Endothelial cell of umbilical vein (primary cell): ENCODE measurements around the gene EP300. TPM values are rescaled to one million over a fixed set of nuclear protein-coding genes. Genes with fewer than 3 reads are reported as not detected.

Experiments used
- BruUV-seq: library from RNA; stranded (reverse); fragments of 400-500 nt; replicated peaks from 2 replicates; lab custom pipeline; 2021; lab: Mats Ljungman, UMichigan
- CTCF ChIA-PET: fragments of 300-600, 350-600 bp; sonication (Branson Sonifier 250); formaldehyde crosslinking; loops from one replicate; lab custom pipeline; 2021; ENCODE audit warnings: antibody characterized with exemption, inconsistent platforms; lab: Charles Lee
- POLR2A ChIA-PET: fragments of 300-600, 350-600 bp; sonication (Branson Sonifier 250); formaldehyde crosslinking; loops from one replicate; lab custom pipeline; 2021; ENCODE audit warnings: antibody characterized with exemption, inconsistent platforms; lab: Charles Lee
- DNase-seq: peaks from one replicate; pipeline ENCODE4 v3.0.0-alpha.2; 2011; ENCODE audit warnings: low read depth, low spot score
- FAIRE-seq: peaks from 2 replicates; lab custom pipeline; 2011; peaks lifted over from hg19 to GRCh38; lab: Jason Lieb, UNC
- H2AFZ ChIP-seq: 2 replicates; pipeline ENCODE4 v1.6.0; 2012; ENCODE audit warnings: low read depth, low read length, control low read depth, inconsistent platforms
- H3K27ac ChIP-seq: 2 replicates; pipeline ENCODE4 v1.5.1; 2011; ENCODE audit warnings: low read depth, mild to moderate bottlenecking, control low read depth, low read length, moderate library complexity; ENCODE audit not compliant: insufficient read depth
- H3K27me3 ChIP-seq, 2 experiments: 2 replicates each; pipeline versions ENCODE4 v1.6.0 to v1.6.1; 2011; ENCODE audit warnings: low read length in 2 of 2, mixed read lengths in 1 of 2; ENCODE audit not compliant: control insufficient read depth in 2 of 2, insufficient read depth in 2 of 2
- H3K36me3 ChIP-seq, 2 experiments: 2 replicates in 1 of 2; 3 replicates in 1 of 2; pipeline ENCODE4 v1.5.1; 2011; ENCODE audit warnings: low read length in 2 of 2, mild to moderate bottlenecking in 1 of 2, moderate library complexity in 1 of 2; ENCODE audit not compliant: control insufficient read depth in 2 of 2, insufficient read depth in 2 of 2; ENCODE audit errors: extremely low read depth in 1 of 2
- H3K4me1 ChIP-seq: 3 replicates; pipeline ENCODE4 v1.5.1; 2011; ENCODE audit warnings: mild to moderate bottlenecking, low read length; ENCODE audit not compliant: control insufficient read depth, insufficient read depth; ENCODE audit errors: extremely low read depth
- H3K4me2 ChIP-seq: 2 replicates; pipeline ENCODE4 v1.6.1; 2011; ENCODE audit warnings: low read length, control low read depth, mixed read lengths; ENCODE audit not compliant: insufficient read depth
- H3K4me3 ChIP-seq, 3 experiments: fragments of 200-600 bp in 1 of 3; sonication (generic), shearing (Covaris generic) in 1 of 3; replicated peaks in 1 of 3; 2 replicates each; pipeline ENCODE4 v1.5.1; 2011 to 2016; ENCODE audit warnings: control low read depth in 3 of 3, low read length in 3 of 3, mild to moderate bottlenecking in 2 of 3, inconsistent platforms in 1 of 3, low read depth in 1 of 3, moderate library complexity in 1 of 3; ENCODE audit not compliant: insufficient read depth in 1 of 3
- H3K79me2 ChIP-seq: 2 replicates; pipeline ENCODE4 v1.6.0; 2012; ENCODE audit warnings: low read length, inconsistent platforms; ENCODE audit not compliant: control insufficient read depth, insufficient read depth
- H3K9ac ChIP-seq: replicated peaks from 2 replicates; pipeline ENCODE3; 2011; ENCODE audit warnings: low read length, control low read depth; ENCODE audit not compliant: insufficient read depth; ENCODE audit errors: extremely low read depth
- H3K9me1 ChIP-seq: replicated peaks from 3 replicates; pipeline ENCODE4 v1.6.0; 2011; ENCODE audit warnings: mild to moderate bottlenecking, low read length; ENCODE audit not compliant: control insufficient read depth, insufficient read depth; ENCODE audit errors: extremely low read depth
- H3K9me3 ChIP-seq: replicated peaks from 2 replicates; pipeline ENCODE4 v1.5.1; 2012; ENCODE audit warnings: low read length, inconsistent platforms; ENCODE audit not compliant: control insufficient read depth, insufficient read depth
- H4K20me1 ChIP-seq: replicated peaks from 2 replicates; pipeline ENCODE3; 2011; ENCODE audit warnings: mild to moderate bottlenecking, low read length; ENCODE audit not compliant: control insufficient read depth, insufficient read depth; ENCODE audit errors: extremely low read depth
- CTCF ChIP-seq, 2 donors: IDR thresholded peaks; 1 replicate in 1 of 2; 2 replicates in 1 of 2; pipeline ENCODE4 v1.5.1; 2011; ENCODE audit warnings: low read length in 2 of 2, mild to moderate bottlenecking in 2 of 2, moderate library complexity in 2 of 2, control low read depth in 1 of 2, inconsistent platforms in 1 of 2, low read depth in 1 of 2; ENCODE audit not compliant: insufficient read depth in 1 of 2; ENCODE audit errors: extremely low read depth in 1 of 2
- EZH2 ChIP-seq: IDR thresholded peaks from 2 replicates; pipeline ENCODE4 v1.6.1; 2012; ENCODE audit warnings: borderline replicate concordance, low read depth, mild to moderate bottlenecking, moderate library complexity, low read length, inconsistent platforms; ENCODE audit not compliant: severe bottlenecking
- FOS ChIP-seq: IDR thresholded peaks from 2 replicates; pipeline ENCODE4 v1.6.1; 2011; ENCODE audit warnings: mild to moderate bottlenecking, low read length, moderate library complexity, borderline replicate concordance; ENCODE audit not compliant: insufficient read depth
- GATA2 ChIP-seq: IDR thresholded peaks from 2 replicates; pipeline ENCODE4 v1.7.0; 2011; ENCODE audit warnings: low read depth, mild to moderate bottlenecking, moderate library complexity, mixed read lengths, low read length; ENCODE audit not compliant: insufficient read length, insufficient read depth
- JUN ChIP-seq: IDR thresholded peaks from 2 replicates; pipeline ENCODE4 v1.6.1; 2011; ENCODE audit warnings: borderline replicate concordance, low read depth; ENCODE audit not compliant: insufficient read length, insufficient read depth
- MAX ChIP-seq: IDR thresholded peaks from 2 replicates; pipeline ENCODE4 v1.6.1; 2011; ENCODE audit not compliant: insufficient read depth, insufficient read length
- MYC ChIP-seq: IDR thresholded peaks from one replicate; pipeline ENCODE4 v1.6.1; 2011; ENCODE audit warnings: mild to moderate bottlenecking, low read depth, low read length
- POLR2A ChIP-seq: IDR thresholded peaks from 2 replicates; pipeline ENCODE4 v1.6.1; 2012; ENCODE audit warnings: low read depth, mild to moderate bottlenecking, control low read depth, low read length
- POLR2AphosphoS5 ChIP-seq: IDR thresholded peaks from 2 replicates; pipeline ENCODE4 v1.6.1; 2012; ENCODE audit warnings: low read depth, mild to moderate bottlenecking, control low read depth, low read length, moderate library complexity; ENCODE audit not compliant: insufficient read depth
- dilution Hi-C: fragments of 300-500 bp; cut with MboI; formaldehyde crosslinking; loops from one replicate; pipeline ENCODE4 v1.15.0; 2019; ENCODE audit warnings: low sequenced_read_pairs; ENCODE audit not compliant: extremely low pct_ligation_motif_present
- intact Hi-C: fragments of 100-400 bp; cut with micrococcal nuclease; formaldehyde crosslinking; loops from one replicate; pipeline ENCODE4 v1.10.0; 2022
- polyA plus RNA-seq, 4 experiments: library from polyadenylated mRNA; depleted of rRNA in 3 of 4; stranded (reverse) in 3 of 4; unstranded in 1 of 4; fragments of >200 nt; gene quantifications; 2 replicates each; pipeline versions ENCODE4 v1.2.1 to v1.2.3, GENCODE V29; 2011 to 2012; ENCODE audit warnings: missing spikeins in 1 of 4
- total RNA-seq: library from RNA; stranded (reverse); gene quantifications from 2 replicates; pipeline ENCODE4 v1.2.3, GENCODE V29; 2021

The EP300 gene
- total and polyA plus RNA-seq, 2 donors (not counting 3 experiments of a cell fraction or from before 2014, with no cell fraction given), result 24.4 to 63.0 TPM

- H3K4me3 ChIP-seq, result no peak overlapping the region
- no peaks in the 10 kb centered on the region for H3K27me3 ChIP-seq
- DNase-seq (no peak), FAIRE-seq (no peak)
- peaks cover 20% of the 10 kb centered on the region for H3K4me1 ChIP-seq
- intact Hi-C loops, result no loop called here
- no peak overlapping the region for H3K4me2 ChIP-seq
- no peaks in the 10 kb centered on the region for H4K20me1 ChIP-seq
- dilution Hi-C loops, result no loop called here
- no peak for TF ChIP-seq EZH2
- TF ChIP-seq MYC, result no peak
- TF ChIP-seq GATA2, result no peak
- TF ChIP-seq POLR2A, result no peak
- TF ChIP-seq CTCF (IDR thresholded peaks at IDR 0.05; ENCODE audit: extremely low read depth in 1 of 2, insufficient read depth in 1 of 2, low read depth in 1 of 2, low read length in 2 of 2), result no peak
- TF ChIP-seq POLR2AphosphoS5, result no peak
- TF ChIP-seq MAX, result no peak
- TF ChIP-seq JUN, result no peak
- TF ChIP-seq FOS, result no peak
- no peaks in the 10 kb centered on the region for H3K9me3 ChIP-seq
- H3K27ac ChIP-seq, result no peak overlapping the region
- POLR2A ChIA-PET, result no interaction called here
- no TSS peak for BruUV-seq
- CTCF ChIA-PET, result interaction anchor here (1.0 to 2.0 kb wide), 2 partner anchors 9 to 10 kb away, joined by 3 to 4 read pairs; no protein-coding TSS in a partner anchor
- peaks cover 10 to 40% of the 10 kb centered on the region in 2 experiments for H3K36me3 ChIP-seq
- H3K9ac ChIP-seq, result no peak overlapping the region
- H3K79me2 ChIP-seq, result no peaks in the 10 kb centered on the region
- no peak overlapping the region for H2AFZ ChIP-seq
- no peaks in the 10 kb centered on the region for H3K9me1 ChIP-seq
Measured at GRCh38 chr22:41226723-41227655, 134.6 kb downstream of the EP300 start.
